Keratinocyte (primary cell): ENCODE measurements around the gene MDM2. TPM values are rescaled to one million over a fixed set of nuclear protein-coding genes. Genes with fewer than 3 reads are reported as not detected.

Source experiments
- DNase-seq: peaks from one replicate; pipeline ENCODE4 v3.0.0-alpha.2; 2011; ENCODE audit warnings: low read depth, missing footprints, low spot score
- FAIRE-seq: peaks from 2 replicates; lab custom pipeline; 2011; peaks lifted over from hg19 to GRCh38; lab: Jason Lieb, UNC
- H2AFZ ChIP-seq: 2 replicates; pipeline ENCODE4 v1.6.0; 2012; ENCODE audit warnings: low read length, control low read depth, inconsistent platforms; ENCODE audit not compliant: control insufficient read depth
- H3K27ac ChIP-seq: 2 replicates; pipeline ENCODE4 v1.5.1; 2011; ENCODE audit warnings: low read length; ENCODE audit not compliant: control insufficient read depth, insufficient read depth
- H3K27me3 ChIP-seq: 3 replicates; pipeline ENCODE4 v1.6.0; 2011; ENCODE audit warnings: low read length; ENCODE audit not compliant: control insufficient read depth, insufficient read depth; ENCODE audit errors: extremely low read depth
- H3K36me3 ChIP-seq, 2 experiments: 2 replicates in 1 of 2; 3 replicates in 1 of 2; pipeline ENCODE4 v1.5.1; 2011; ENCODE audit warnings: low read length in 2 of 2, mild to moderate bottlenecking in 1 of 2; ENCODE audit not compliant: control insufficient read depth in 2 of 2, insufficient read depth in 2 of 2; ENCODE audit errors: extremely low read depth in 1 of 2
- H3K4me1 ChIP-seq: 3 replicates; pipeline ENCODE4 v1.5.1; 2011; ENCODE audit warnings: low read length; ENCODE audit not compliant: control insufficient read depth, insufficient read depth; ENCODE audit errors: extremely low read depth
- H3K4me2 ChIP-seq: 3 replicates; pipeline ENCODE4 v1.6.0; 2011; ENCODE audit warnings: low read depth, low read length; ENCODE audit not compliant: control insufficient read depth, insufficient read depth; ENCODE audit errors: extremely low read depth
- H3K4me3 ChIP-seq, 3 experiments: fragments of 200-600 bp in 1 of 3; sonication (generic) in 1 of 3; 2 replicates in 2 of 3; 3 replicates in 1 of 3; pipeline ENCODE4 v1.5.1; 2011 to 2016; ENCODE audit warnings: low read length in 3 of 3, mild to moderate bottlenecking in 3 of 3, control low read depth in 2 of 3, inconsistent platforms in 1 of 3, low read depth in 1 of 3, mixed read lengths in 1 of 3, mixed run types in 1 of 3, moderate library complexity in 1 of 3; ENCODE audit not compliant: control insufficient read depth in 2 of 3, insufficient read depth in 2 of 3; ENCODE audit errors: extremely low read depth in 1 of 3
- H3K79me2 ChIP-seq: 2 replicates; pipeline ENCODE4 v1.6.0; 2012; ENCODE audit warnings: low read length; ENCODE audit not compliant: control insufficient read depth, insufficient read depth
- H3K9ac ChIP-seq: 3 replicates; pipeline ENCODE4 v1.6.0; 2011; ENCODE audit warnings: low read length; ENCODE audit not compliant: control insufficient read depth, insufficient read depth; ENCODE audit errors: extremely low read depth
- H3K9me1 ChIP-seq: 3 replicates; pipeline ENCODE4 v1.6.0; 2011; ENCODE audit warnings: low read length; ENCODE audit not compliant: control insufficient read depth, insufficient read depth; ENCODE audit errors: extremely low read depth
- H3K9me3 ChIP-seq: 2 replicates; pipeline ENCODE4 v1.5.1; 2012; ENCODE audit warnings: low read depth, low read length; ENCODE audit not compliant: control insufficient read depth
- H4K20me1 ChIP-seq: 3 replicates; pipeline ENCODE4 v1.6.0; 2011; ENCODE audit warnings: low read length; ENCODE audit not compliant: control insufficient read depth, insufficient read depth; ENCODE audit errors: extremely low read depth
- CTCF ChIP-seq, 3 experiments: IDR thresholded peaks in 1 of 3; conservative IDR thresholded peaks in 1 of 3; optimal IDR thresholded peaks in 1 of 3; 2 replicates in 2 of 3; 3 replicates in 1 of 3; pipeline versions ENCODE3 to v1.5.1; 2011; ENCODE audit warnings: low read length in 3 of 3, mild to moderate bottlenecking in 3 of 3, moderate library complexity in 2 of 3, control low read depth in 1 of 3, inconsistent platforms in 1 of 3; ENCODE audit not compliant: insufficient read depth in 2 of 3; ENCODE audit errors: extremely low read depth in 1 of 3
- EZH2 ChIP-seq: IDR thresholded peaks from one replicate; pipeline ENCODE4 v1.6.1; 2012; ENCODE audit warnings: inconsistent platforms, mild to moderate bottlenecking, low read length, moderate library complexity
- dilution Hi-C: fragments of 300-500 bp; cut with MboI; formaldehyde crosslinking; loops from one replicate; pipeline ENCODE4 v1.7.0; 2020; ENCODE audit warnings: low sequenced_read_pairs; ENCODE audit not compliant: extremely low pct_ligation_motif_present
- polyA plus RNA-seq, 5 experiments: library from polyadenylated mRNA; depleted of rRNA in 3 of 5; stranded (reverse) in 3 of 5; stranded (forward) in 1 of 5; unstranded in 1 of 5; fragments of >200 nt; gene quantifications; 1 replicate in 1 of 5; 2 replicates in 3 of 5; 3 replicates in 1 of 5; pipeline versions ENCODE4 v1.2.1 to v1.2.3, GENCODE V29; 2011 to 2012; ENCODE audit warnings: missing spikeins in 2 of 5, low read depth in 1 of 5, low replicate concordance in 1 of 5

The MDM2 gene
- polyA plus RNA-seq, 1 donor (not counting 4 experiments of a cell fraction or from before 2014, with no cell fraction given), result 55.0 TPM

GRCh38 chr12:68761901-68762630, 45.9 kb upstream of the MDM2 start:
- Histone ChIP-seq H3K9ac (no peak overlapping the region), H2AFZ (no peak overlapping the region), H3K9me1 (no peaks in the 10 kb centered on the region), H4K20me1 (no peaks in the 10 kb centered on the region), H3K36me3 (peaks cover 4 to 6% of the 10 kb centered on the region in 2 experiments), H3K27ac (no peak overlapping the region), H3K4me3 (no peak overlapping the region), H3K4me1 (no peaks in the 10 kb centered on the region), H3K9me3 (no peaks in the 10 kb centered on the region), H3K79me2 (no peaks in the 10 kb centered on the region), H3K27me3 (no peaks in the 10 kb centered on the region), H3K4me2 (no peak overlapping the region)
- FAIRE-seq (no peak), DNase-seq (no peak)
- dilution Hi-C loops, result no loop called here
- TF ChIP-seq CTCF (optimal IDR thresholded peaks at IDR 0.05 in 1 of 3, IDR thresholded peaks at IDR 0.05 in 1 of 3, conservative IDR thresholded peaks at IDR 0.05 in 1 of 3; ENCODE audit: extremely low read depth in 1 of 3, insufficient read depth in 2 of 3, low read length in 3 of 3), result no peak
- TF ChIP-seq EZH2, result no peak

GRCh38 chr12:68762691-68763090, 45.3 kb upstream of the MDM2 start:
- H3K9ac ChIP-seq, result no peak overlapping the region
- H4K20me1 ChIP-seq, result no peaks in the 10 kb centered on the region
- no peak overlapping the region for H3K4me2 ChIP-seq
- H3K79me2 ChIP-seq, result no peaks in the 10 kb centered on the region
- no peaks in the 10 kb centered on the region for H3K9me3 ChIP-seq
- dilution Hi-C loops, result no loop called here
- FAIRE-seq, result no peak
- no peak overlapping the region for H3K27ac ChIP-seq
- no peaks in the 10 kb centered on the region for H3K4me1 ChIP-seq
- H3K4me3 ChIP-seq, result no peak overlapping the region
- H3K9me1 ChIP-seq, result no peaks in the 10 kb centered on the region
- H3K27me3 ChIP-seq, result no peaks in the 10 kb centered on the region
- no peak overlapping the region for H2AFZ ChIP-seq
- H3K36me3 ChIP-seq, result peaks cover 4 to 6% of the 10 kb centered on the region in 2 experiments
- TF ChIP-seq CTCF (optimal IDR thresholded peaks at IDR 0.05 in 1 of 3, IDR thresholded peaks at IDR 0.05 in 1 of 3, conservative IDR thresholded peaks at IDR 0.05 in 1 of 3; ENCODE audit: extremely low read depth in 1 of 3, insufficient read depth in 2 of 3, low read length in 3 of 3), result no peak
- DNase-seq, result no peak
